Activated naive CD4-positive, alpha-beta T cell treated with Interleukin-2 at 50 U/mL for 16 hours (primary cell): ENCODE measurements around the gene KRT73.

ENCODE experiments used
- DNase-seq: peaks from one replicate; pipeline ENCODE4 v3.0.0-alpha.2; 2020

KRT73 gene

GRCh38 chr12:52618216-52618615, at the start of gene KRT73:
KRT73 (minus strand) TSS chr12:52618559; CDS start chr12:52618524, 35 bp downstream.
- DNase-seq, result no peak

- no peak for DNase-seq
Measured at GRCh38 chr12:52667931-52668330, 49.6 kb upstream of the KRT73 start.

- no peak for DNase-seq
Measured at GRCh38 chr12:52667509-52667908, 49.1 kb upstream of the KRT73 start.

- DNase-seq, result no peak
Measured at GRCh38 chr12:52666471-52666870, 48.1 kb upstream of the KRT73 start.

GRCh38 chr12:52663420-52663819, 45.1 kb upstream of the KRT73 start:
- DNase-seq, result no peak

- DNase-seq, result no peak
Measured at GRCh38 chr12:52662918-52663229, 44.5 kb upstream of the KRT73 start.

- DNase-seq, result no peak
Measured at GRCh38 chr12:52662093-52662917, 43.9 kb upstream of the KRT73 start.

- DNase-seq, result no peak
Measured at GRCh38 chr12:52661668-52662067, 43.3 kb upstream of the KRT73 start.

GRCh38 chr12:52660934-52661499, 42.7 kb upstream of the KRT73 start:
- no peak for DNase-seq

GRCh38 chr12:52659951-52660350, 41.6 kb upstream of the KRT73 start:
- no peak for DNase-seq

GRCh38 chr12:52659395-52659794, 41.0 kb upstream of the KRT73 start:
- DNase-seq, result no peak

- no peak for DNase-seq
Measured at GRCh38 chr12:52658196-52658595, 39.8 kb upstream of the KRT73 start.

- no peak for DNase-seq
Measured at GRCh38 chr12:52657250-52657902, 39.0 kb upstream of the KRT73 start.

GRCh38 chr12:52656616-52657015, 38.3 kb upstream of the KRT73 start:
- DNase-seq, result no peak

GRCh38 chr12:52655720-52656124, 37.4 kb upstream of the KRT73 start:
- no peak for DNase-seq

GRCh38 chr12:52655251-52655650, 36.9 kb upstream of the KRT73 start:
- DNase-seq, result no peak

- no peak for DNase-seq
Measured at GRCh38 chr12:52651726-52652261, 33.4 kb upstream of the KRT73 start, which contains the start of gene KRT2. KRT2 (minus strand) TSS chr12:52652211; CDS start chr12:52652142, 69 bp downstream.

- no peak for DNase-seq
Measured at GRCh38 chr12:52650520-52651081, 32.2 kb upstream of the KRT73 start.

GRCh38 chr12:52649066-52649465, 30.7 kb upstream of the KRT73 start:
- DNase-seq, result no peak

GRCh38 chr12:52648012-52648550, 29.7 kb upstream of the KRT73 start:
- no peak for DNase-seq

GRCh38 chr12:52647601-52648000, 29.2 kb upstream of the KRT73 start:
- DNase-seq, result no peak

- DNase-seq, result no peak
Measured at GRCh38 chr12:52646613-52647012, 28.3 kb upstream of the KRT73 start.

GRCh38 chr12:52645982-52646381, 27.6 kb upstream of the KRT73 start:
- DNase-seq, result no peak
